Measurements from ENCODE around the gene MOCS3. TPM values are rescaled to one million over a fixed set of nuclear protein-coding genes. Genes with fewer than 3 reads are reported as not detected.

The MOCS3 gene
- total and polyA plus RNA-seq, 2 donors (not counting 3 experiments of a cell fraction or from before 2014, with no cell fraction given): 3.2 to 3.6 TPM

GRCh38 chr20:50930976-50931305, 27.7 kb upstream of the MOCS3 start:
- no peak overlapping the region for H3K4me2 ChIP-seq (ENCODE audit: insufficient read depth, low read length)
- dilution Hi-C loops (cut with MboI; ENCODE audit: extremely low pct_ligation_motif_present, low sequenced_read_pairs) (no loop called here), intact Hi-C loops (cut with micrococcal nuclease) (loop anchor here (1.0 kb wide), 1 partner anchor 27 kb away; the partner anchor contains the start of genes DPM1 and MOCS3)
- H3K9me3 ChIP-seq (replicated peaks; ENCODE audit: control insufficient read depth, insufficient read depth, low read length): no peaks in the 10 kb centered on the region
- H3K4me1 ChIP-seq (ENCODE audit: control insufficient read depth, extremely low read depth, insufficient read depth, low read length): peaks cover 21% of the 10 kb centered on the region
- peaks cover 51% of the 10 kb centered on the region for H3K79me2 ChIP-seq (ENCODE audit: control insufficient read depth, insufficient read depth, low read length)
- H4K20me1 ChIP-seq (replicated peaks; ENCODE audit: control insufficient read depth, extremely low read depth, insufficient read depth, low read length): peaks cover 22% of the 10 kb centered on the region
- TF ChIP-seq GATA2 (IDR thresholded peaks at IDR 0.05; ENCODE audit: insufficient read depth, insufficient read length, low read depth, low read length) (no peak), POLR2AphosphoS5 (IDR thresholded peaks at IDR 0.05; ENCODE audit: insufficient read depth, low read depth, low read length) (peak; percentile 8), EZH2 (IDR thresholded peaks at IDR 0.05; ENCODE audit: borderline replicate concordance, low read depth, low read length, severe bottlenecking) (no peak), MYC (IDR thresholded peaks at IDR 0.05; ENCODE audit: low read depth, low read length) (no peak)
- peak overlapping the region in 1 of 3 experiments; percentile 100 for H3K4me3 ChIP-seq (replicated peaks in 1 of 3; ENCODE audit: insufficient read depth in 1 of 3, low read depth in 1 of 3, low read length in 3 of 3)
- no peaks in the 10 kb centered on the region for H3K27me3 ChIP-seq (ENCODE audit: control insufficient read depth in 2 of 2, insufficient read depth in 2 of 2, low read length in 2 of 2)
- H2AFZ ChIP-seq (ENCODE audit: low read depth, low read length): no peak overlapping the region
- no TSS peak for BruUV-seq (replicated peaks)
- FAIRE-seq (no peak), DNase-seq (ENCODE audit: low read depth, low spot score) (no peak)
- ChIA-PET POLR2A (interaction anchor here (0.6 to 2.2 kb wide), 7 partner anchors 8 to 721 kb away, joined by 3 to 15 read pairs (median 3); partner anchors contain the start of genes BCAS4, DPM1 and MOCS3), CTCF (interaction anchor here (0.5 to 11.1 kb wide), 18 partner anchors 9 to 1220 kb away, joined by 3 to 119 read pairs (median 4); partner anchors contain the start of genes BCAS4, DPM1 and MOCS3)
- peaks cover 4 to 38% of the 10 kb centered on the region in 2 experiments for H3K36me3 ChIP-seq (ENCODE audit: control insufficient read depth in 2 of 2, extremely low read depth in 1 of 2, insufficient read depth in 2 of 2, low read length in 2 of 2)
- H3K27ac ChIP-seq (ENCODE audit: insufficient read depth, low read depth, low read length): peak overlapping the region; percentile 90
- no peaks in the 10 kb centered on the region for H3K9me1 ChIP-seq (replicated peaks; ENCODE audit: control insufficient read depth, extremely low read depth, insufficient read depth, low read length)
- peak overlapping the region; percentile 83 for H3K9ac ChIP-seq (replicated peaks; ENCODE audit: extremely low read depth, insufficient read depth, low read length)

- dilution Hi-C loops (cut with MboI; ENCODE audit: extremely low pct_ligation_motif_present, low sequenced_read_pairs) (no loop called here), intact Hi-C loops (cut with micrococcal nuclease) (loop anchor here (1.0 kb wide), 1 partner anchor 27 kb away; the partner anchor contains the start of genes DPM1 and MOCS3)
- Histone ChIP-seq H3K79me2 (ENCODE audit: control insufficient read depth, insufficient read depth, low read length) (peaks cover 46% of the 10 kb centered on the region), H3K9me3 (replicated peaks; ENCODE audit: control insufficient read depth, insufficient read depth, low read length) (no peaks in the 10 kb centered on the region), H3K9me1 (replicated peaks; ENCODE audit: control insufficient read depth, extremely low read depth, insufficient read depth, low read length) (no peaks in the 10 kb centered on the region), H3K4me2 (ENCODE audit: insufficient read depth, low read length) (peak within 1 kb of the TSS; percentile 39), H4K20me1 (replicated peaks; ENCODE audit: control insufficient read depth, extremely low read depth, insufficient read depth, low read length) (peaks cover 22% of the 10 kb centered on the region), H3K4me3 (replicated peaks in 1 of 3; ENCODE audit: insufficient read depth in 1 of 3, low read depth in 1 of 3, low read length in 3 of 3) (peak within 1 kb of the TSS; percentile 71 to 100 (median 89)), H3K27me3 (ENCODE audit: control insufficient read depth in 2 of 2, insufficient read depth in 2 of 2, low read length in 2 of 2) (no peaks in the 10 kb centered on the region), H3K4me1 (ENCODE audit: control insufficient read depth, extremely low read depth, insufficient read depth, low read length) (peaks cover 19% of the 10 kb centered on the region), H3K9ac (replicated peaks; ENCODE audit: extremely low read depth, insufficient read depth, low read length) (peak within 1 kb of the TSS; percentile 93), H3K27ac (ENCODE audit: insufficient read depth, low read depth, low read length) (peak within 1 kb of the TSS; percentile 90), H3K36me3 (ENCODE audit: control insufficient read depth in 2 of 2, extremely low read depth in 1 of 2, insufficient read depth in 2 of 2, low read length in 2 of 2) (peaks cover 4 to 38% of the 10 kb centered on the region in 2 experiments), H2AFZ (ENCODE audit: low read depth, low read length) (peak within 1 kb of the TSS; percentile 59)
- CTCF ChIA-PET: interaction anchor here (0.5 to 11.1 kb wide), 18 partner anchors 9 to 1220 kb away, joined by 3 to 119 read pairs (median 4); partner anchors contain the start of genes BCAS4, DPM1 and MOCS3
- peak; percentile 84 for FAIRE-seq
- peak; percentile 95 for DNase-seq (ENCODE audit: low read depth, low spot score)
- TF ChIP-seq JUN (IDR thresholded peaks at IDR 0.05; ENCODE audit: borderline replicate concordance, insufficient read depth, insufficient read length, low read depth): no peak
- no peak for TF ChIP-seq GATA2 (IDR thresholded peaks at IDR 0.05; ENCODE audit: insufficient read depth, insufficient read length, low read depth, low read length)
- no peak for TF ChIP-seq EZH2 (IDR thresholded peaks at IDR 0.05; ENCODE audit: borderline replicate concordance, low read depth, low read length, severe bottlenecking)
- peak; percentile 92 for TF ChIP-seq POLR2AphosphoS5 (IDR thresholded peaks at IDR 0.05; ENCODE audit: insufficient read depth, low read depth, low read length)
- TF ChIP-seq, protein P1, sequence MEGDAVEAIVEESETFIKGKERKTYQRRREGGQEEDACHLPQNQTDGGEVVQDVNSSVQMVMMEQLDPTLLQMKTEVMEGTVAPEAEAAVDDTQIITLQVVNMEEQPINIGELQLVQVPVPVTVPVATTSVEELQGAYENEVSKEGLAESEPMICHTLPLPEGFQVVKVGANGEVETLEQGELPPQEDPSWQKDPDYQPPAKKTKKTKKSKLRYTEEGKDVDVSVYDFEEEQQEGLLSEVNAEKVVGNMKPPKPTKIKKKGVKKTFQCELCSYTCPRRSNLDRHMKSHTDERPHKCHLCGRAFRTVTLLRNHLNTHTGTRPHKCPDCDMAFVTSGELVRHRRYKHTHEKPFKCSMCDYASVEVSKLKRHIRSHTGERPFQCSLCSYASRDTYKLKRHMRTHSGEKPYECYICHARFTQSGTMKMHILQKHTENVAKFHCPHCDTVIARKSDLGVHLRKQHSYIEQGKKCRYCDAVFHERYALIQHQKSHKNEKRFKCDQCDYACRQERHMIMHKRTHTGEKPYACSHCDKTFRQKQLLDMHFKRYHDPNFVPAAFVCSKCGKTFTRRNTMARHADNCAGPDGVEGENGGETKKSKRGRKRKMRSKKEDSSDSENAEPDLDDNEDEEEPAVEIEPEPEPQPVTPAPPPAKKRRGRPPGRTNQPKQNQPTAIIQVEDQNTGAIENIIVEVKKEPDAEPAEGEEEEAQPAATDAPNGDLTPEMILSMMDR (IDR thresholded peaks at IDR 0.05; ENCODE audit: extremely low read depth in 1 of 2, insufficient read depth in 1 of 2, low read depth in 1 of 2, low read length in 2 of 2): peak; percentile 44 to 70
- peak; percentile 48 for TF ChIP-seq MYC (IDR thresholded peaks at IDR 0.05; ENCODE audit: low read depth, low read length)
- no peak for TF ChIP-seq FOS (IDR thresholded peaks at IDR 0.05; ENCODE audit: borderline replicate concordance, insufficient read depth, low read length)
- TF ChIP-seq, protein P2, sequence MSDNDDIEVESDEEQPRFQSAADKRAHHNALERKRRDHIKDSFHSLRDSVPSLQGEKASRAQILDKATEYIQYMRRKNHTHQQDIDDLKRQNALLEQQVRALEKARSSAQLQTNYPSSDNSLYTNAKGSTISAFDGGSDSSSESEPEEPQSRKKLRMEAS (IDR thresholded peaks at IDR 0.05; ENCODE audit: insufficient read depth, insufficient read length): peak; percentile 80
- TF ChIP-seq POLR2A (IDR thresholded peaks at IDR 0.05; ENCODE audit: low read depth, low read length): peak; percentile 72
- POLR2A ChIA-PET: interaction anchor here (0.6 to 2.2 kb wide), 7 partner anchors 9 to 720 kb away, joined by 3 to 15 read pairs (median 3); partner anchors contain the start of genes BCAS4, DPM1 and MOCS3
- no TSS peak for BruUV-seq (replicated peaks)
Observed at GRCh38 chr20:50931306-50932015, 27.2 kb upstream of the MOCS3 start, which contains the start of gene ADNP. Gene ADNP (minus strand): TSS chr20:50931437. CDS start chr20:50903996, 27,441 bp downstream.
